Measurements from ENCODE around the gene PTPRT.

The PTPRT gene

DNA sequence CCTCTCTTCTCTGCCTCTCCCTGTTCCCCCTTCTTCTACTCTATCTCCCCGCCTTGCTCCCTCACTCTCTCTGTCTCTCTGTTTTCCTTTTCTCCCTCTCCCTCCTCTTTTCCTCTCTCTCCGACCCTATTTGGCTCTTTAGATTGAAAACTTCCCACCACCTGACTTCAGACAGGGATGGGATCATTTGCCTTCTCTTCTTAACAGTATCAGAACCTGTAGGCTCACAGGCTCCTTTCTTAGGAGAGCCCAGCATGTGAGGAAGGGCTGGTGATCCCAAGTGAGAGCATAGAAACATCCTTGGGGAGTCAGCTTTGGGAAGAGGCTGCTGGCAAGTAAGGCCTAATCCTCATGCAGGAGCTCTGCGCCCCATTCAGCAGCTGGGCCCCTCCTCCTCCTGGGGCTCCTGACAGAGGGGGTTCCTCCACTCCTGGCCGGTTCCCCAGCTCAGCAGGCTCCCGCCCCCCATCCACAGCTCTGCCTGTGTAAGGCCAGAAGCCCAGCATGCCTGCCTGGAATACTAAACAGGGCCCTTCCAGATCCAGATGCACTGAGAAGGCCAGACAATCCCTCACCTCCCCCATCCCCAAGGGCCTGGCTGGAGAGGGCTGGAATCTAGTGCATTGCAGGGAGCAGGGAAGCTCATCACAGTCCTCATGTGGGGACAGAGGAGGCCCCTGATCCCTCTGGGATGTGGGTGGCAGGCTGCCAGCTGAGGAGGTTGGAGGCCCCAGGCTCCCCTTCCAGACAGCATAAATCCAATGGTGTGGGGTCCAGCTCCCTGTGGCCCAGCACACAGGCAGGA is 93.4 kb downstream of the PTPRT start:
- no peak for DNase-seq

DNA sequence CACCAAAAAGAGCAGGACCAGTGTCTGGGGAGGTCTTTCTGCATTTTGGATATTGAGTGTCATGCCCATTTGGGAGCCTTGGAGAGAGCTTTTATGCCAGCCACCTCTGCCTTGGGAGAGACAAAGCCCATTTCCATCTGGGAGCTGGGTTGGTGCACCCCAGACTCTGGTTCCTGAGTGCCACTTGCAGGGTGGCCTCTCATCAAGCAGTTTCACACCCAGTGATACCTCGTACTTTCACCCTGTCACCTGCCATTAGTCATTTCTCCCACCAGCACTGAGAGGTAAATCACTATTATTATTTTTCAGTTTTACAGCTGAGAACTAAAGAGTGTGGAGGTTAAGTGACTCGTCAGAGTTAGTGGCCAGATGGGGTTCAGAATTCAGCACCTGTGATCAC is 94.7 kb downstream of the PTPRT start:
- DNase-seq = no peak

DNA sequence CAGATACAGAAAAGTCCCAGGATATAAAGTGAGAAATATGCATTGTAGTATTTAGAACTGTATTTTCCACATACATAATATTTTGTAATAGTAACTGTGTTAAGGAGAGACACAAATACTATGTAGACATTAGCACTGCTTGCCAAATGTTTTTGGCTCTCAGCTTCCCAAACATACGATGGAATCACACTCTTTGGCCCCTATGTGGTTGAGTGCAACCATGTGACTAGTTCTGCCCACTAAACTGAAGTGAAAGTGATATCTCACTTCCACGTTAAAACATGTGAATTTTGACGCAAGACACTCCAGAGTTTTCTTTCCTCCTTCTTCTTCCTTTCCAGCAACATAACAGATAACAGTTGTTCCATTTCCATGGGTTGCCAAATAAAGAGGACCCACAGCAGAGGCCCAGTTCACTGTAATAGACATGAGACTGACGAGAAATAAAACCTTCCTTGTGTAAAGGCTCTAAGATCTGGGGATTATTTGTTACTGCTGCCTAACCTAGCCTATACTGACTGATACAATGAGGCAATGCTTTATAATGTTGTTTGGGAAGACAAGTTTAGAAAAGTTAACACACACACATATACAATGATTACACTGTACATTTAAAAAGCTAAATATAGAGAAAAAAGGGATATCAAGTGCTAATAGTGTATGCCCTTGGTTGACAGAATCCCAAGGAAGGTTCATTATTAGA is 97.2 kb downstream of the PTPRT start:
- no peak for DNase-seq

DNA sequence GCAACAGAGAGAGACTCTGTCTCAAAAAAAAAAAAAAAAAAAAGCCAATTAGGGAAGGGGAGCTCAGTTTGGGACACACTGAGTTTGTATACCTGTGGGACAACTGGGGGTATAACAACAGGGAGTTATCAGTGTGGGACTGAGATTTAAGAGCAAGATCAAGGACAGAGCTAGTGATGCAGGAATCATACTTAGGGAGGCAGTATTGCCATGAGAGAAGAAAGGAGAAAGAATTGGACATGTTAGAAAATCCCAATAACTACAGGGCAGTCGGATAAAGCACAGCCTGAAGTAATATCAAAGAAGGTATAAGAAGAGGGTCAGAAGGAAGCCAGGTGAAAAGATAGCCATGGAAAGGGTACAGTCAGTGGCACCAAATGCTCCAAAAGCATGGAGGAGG is 121.2 kb downstream of the PTPRT start:
- DNase-seq = no peak

DNA sequence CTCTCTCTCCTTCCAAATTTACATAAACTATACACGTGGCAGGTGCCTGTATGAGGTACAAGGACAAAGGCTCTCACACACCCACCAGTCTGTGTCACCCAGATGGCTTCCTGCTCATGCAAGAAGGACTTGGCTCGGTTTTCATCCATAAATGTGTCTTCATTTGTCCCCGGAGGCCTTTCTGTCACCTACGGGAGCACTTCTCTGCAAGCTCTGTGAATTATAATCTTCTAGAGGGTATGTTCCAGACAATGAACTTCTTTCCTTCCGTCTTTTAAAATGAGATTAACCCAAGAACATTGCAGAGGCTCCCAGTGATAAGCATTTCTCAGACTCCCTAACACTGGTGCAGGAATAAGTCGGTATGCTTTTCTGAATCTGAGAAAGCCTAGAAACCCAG is 123.6 kb downstream of the PTPRT start:
- no peak for DNase-seq

DNA sequence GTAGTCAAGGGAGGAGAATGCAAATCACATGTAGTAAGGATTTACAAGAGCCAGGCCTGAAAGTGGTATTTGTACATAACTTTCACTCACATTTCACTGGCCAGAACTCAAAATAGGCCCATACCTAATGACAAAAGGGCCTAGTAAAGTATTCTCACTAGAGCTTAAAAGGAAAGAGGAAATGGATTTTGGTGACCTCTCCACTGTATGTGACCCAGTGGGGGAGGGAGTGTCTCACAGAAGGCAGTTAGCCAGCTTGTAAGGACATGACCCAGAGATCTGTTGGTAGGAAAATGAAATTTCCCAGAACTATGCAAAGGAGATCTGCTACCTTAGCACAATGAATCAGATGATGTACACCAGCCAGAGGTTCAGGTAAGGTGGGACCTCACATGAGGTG is 124.4 kb downstream of the PTPRT start:
- no peak for DNase-seq

DNA sequence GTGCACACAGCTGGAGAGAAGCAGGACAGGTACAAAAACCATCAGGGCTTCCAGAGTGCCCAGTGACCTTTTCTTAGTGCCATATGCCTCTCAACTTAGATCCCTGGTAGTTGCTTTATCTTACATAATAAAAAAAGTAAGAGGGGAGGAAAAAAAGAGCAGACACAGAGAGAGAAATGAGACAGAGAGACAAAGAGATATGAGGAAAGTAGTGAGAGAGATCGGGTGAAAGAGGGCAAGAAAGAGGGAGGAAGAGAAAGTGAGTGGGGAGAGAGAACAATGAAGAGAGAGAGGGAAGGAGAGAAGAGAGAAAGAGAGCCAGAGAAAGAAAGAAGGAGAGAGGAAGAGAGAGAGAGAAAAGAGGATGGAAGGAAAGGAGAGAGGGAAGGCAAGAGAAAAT is 131.6 kb downstream of the PTPRT start:
- DNase-seq = no peak

DNA sequence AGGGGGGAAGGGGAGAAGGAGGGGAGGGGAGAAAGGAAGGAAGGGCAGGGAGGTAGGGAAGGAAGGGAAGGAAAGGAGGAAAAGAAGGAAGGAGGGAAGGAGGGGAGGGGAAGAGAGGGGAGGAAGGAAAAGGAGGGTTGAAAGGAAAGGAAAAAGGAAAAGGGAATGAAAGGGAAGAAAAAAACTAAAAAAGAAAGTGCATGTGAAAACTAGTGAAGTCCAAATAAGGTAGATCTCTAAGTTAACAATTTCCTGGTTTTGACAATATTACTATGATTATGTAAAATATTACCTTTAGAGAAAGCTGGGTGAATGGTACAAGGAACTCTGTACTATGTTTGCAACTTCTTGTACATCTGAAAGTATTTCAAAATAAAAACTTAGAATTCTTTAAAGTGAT is 132.4 kb downstream of the PTPRT start:
- DNase-seq = no peak

DNA sequence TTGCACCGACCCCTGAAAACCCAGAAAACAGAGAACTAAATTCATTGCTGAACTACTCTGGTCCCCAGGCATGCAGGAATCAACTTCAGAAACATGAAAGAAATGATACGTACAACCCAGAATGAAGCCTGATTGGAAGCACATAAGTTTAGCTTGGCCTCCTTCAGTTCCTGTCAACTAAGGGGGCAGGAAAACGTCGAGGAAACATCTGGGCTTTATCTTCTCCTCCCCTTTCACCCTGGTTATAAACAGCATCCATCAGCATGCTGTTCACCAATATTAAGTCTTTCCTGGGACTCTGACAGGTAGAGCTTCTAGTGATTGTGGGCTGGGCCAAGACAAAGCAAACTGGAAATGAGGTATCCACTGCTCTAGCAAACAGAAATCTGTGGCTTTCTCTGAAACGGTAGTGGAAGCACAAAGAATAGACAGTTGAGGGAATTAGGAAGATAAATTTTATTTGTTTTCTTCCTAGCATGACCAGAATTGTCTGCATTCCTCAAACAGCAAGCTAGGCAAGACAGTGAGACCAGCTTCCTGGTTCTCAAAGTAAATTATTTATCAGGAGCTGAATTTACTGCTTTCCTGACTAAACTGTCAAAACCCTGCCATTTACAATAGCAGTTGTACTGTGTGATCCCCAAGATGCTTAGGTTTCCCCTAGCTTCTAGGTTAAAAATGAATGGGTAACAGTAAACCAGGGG is 134.4 kb downstream of the PTPRT start:
- no peak for DNase-seq

DNA sequence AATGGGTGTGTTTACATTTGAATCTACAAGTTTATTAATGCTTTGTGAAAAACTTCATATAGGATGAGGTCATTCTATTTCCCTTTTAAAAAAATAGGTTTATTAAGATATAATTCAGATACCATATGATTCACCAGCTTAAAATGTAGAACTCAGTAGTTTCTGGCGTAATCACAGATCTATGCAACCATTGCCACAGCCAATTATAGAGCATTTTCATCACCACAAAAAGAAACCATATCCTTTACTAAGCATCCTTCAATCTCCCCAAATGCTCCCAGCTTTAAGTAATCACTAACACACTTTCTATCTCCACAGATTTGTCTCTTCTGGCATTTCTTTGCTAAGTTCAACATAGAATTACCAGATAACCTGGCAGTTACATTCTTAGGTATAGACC is 137.2 kb downstream of the PTPRT start:
- no peak for DNase-seq

DNA sequence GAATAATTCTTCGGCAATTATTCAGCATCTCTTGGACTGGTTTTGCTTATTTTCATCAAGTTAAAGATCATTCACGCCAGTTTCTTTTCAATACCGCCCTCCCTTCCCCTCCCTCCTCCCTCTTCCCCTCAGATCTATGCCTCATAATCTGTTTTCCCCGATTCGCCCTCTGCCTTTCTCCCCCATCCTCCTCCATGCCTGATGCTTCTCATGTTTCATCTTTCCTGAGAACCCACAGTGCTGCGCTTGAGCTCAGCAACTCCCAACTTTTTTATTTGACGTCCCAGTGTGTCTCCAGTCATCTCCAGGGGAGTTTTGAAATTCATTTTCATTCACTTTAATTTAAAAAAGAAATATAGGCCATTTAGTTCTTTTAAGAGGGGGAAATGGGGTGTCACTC is 142.7 kb downstream of the PTPRT start:
- no peak for DNase-seq

DNA sequence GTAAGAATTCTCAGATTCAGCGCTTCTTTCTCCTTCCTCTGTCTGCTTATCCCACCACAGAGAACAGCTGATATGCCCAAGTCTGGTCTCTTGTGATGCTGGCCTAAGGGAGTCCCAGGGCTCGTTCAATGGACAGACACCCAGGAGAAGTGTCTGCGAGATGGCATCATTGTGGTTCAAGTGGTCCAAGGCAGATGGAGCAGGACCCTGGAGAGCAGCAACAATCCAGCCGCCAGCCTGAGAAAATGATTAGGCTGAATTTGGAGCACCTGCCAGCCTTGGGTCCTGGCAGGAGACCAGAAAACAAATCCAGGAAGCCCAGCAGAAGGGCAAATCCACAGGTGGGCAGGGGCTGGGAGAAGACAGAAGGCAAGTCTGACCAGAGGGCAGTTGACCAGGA is 145.8 kb downstream of the PTPRT start:
- no peak for DNase-seq

DNA sequence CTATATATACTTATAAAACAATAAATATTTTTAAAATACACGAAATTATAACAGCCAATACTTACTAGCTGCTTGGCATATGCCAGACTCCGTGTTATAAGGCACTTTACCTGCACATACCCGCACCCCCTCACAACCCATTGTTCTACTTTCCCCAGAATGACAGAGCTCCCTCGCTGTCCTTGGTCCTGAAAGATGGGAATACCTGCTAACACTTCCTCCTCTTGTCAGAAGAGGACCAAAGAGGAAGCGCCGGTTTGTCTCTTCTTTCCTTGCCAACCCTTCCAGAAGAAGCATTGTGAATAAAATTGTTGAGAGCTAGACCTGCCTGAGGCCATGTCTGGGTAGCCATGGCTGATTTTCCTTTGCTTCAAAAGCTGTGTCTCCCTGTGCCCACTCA is 149.3 kb downstream of the PTPRT start:
- no peak for DNase-seq

DNA sequence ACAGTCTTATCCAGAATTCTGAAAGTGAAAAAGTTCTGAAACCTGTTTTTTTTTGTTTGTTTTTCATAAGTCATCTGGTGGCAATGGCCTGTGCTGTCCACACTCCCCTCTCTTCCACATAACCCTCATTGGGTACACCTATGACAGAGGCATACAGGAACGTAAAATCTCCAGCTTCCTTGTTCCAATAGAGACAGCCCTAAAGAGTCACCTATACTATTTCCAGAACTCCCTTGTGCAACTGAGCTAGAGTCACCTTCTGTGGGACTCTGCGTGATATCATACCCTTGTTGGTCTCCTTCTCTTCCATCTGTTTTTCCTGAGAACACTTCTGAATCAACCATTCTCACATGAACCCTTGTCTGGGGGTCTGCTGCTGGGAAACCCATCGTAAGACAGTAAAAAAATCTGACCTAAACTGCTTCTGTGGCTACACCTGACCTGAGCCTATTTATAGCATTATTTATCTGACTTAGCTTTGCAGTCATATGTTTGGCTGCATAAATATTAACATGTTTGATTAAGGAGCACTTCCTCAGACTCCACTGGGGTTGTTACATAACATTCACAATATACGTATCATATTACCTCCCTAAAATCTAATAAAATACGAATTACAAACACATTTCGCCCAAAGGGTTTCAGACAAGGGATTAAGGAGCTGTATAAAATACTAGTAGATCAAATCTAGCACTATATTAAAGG is 151.9 kb downstream of the PTPRT start:
- no peak for DNase-seq

DNA sequence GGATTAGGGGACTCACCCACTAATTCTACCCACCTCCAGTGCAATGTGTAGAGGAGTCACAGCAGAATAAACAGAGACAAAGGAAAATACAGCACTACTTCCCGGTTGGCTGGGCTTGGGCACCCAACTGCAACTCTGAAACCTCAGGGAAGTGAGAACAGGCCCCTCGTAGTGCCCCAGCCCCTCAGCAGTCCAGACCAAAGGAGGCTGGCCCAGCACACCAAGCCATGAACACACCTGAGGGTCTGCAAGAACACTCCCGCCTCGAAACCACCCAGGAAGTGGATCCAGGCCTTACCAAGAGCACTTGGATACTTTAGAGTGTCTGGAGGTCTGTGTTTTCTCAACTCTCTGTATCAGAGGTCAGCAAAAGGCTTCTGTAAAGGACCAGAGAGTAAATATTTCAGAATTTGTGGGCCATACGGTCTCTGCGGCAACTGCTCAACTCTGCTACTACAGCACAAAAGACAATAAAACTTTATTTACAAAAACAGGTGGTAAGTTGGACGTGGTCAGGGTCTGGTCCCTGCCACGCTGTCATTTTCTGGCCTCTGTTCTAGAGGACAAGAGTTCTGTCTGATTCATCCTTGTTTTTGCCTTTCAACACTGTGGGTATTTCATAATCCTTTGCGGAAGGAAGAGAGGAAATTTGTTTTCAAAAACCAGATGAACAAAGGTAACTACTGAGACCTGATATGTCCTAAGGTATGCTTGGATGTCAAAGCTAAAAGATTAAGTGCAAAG is 154.6 kb downstream of the PTPRT start:
- DNase-seq = no peak

DNA sequence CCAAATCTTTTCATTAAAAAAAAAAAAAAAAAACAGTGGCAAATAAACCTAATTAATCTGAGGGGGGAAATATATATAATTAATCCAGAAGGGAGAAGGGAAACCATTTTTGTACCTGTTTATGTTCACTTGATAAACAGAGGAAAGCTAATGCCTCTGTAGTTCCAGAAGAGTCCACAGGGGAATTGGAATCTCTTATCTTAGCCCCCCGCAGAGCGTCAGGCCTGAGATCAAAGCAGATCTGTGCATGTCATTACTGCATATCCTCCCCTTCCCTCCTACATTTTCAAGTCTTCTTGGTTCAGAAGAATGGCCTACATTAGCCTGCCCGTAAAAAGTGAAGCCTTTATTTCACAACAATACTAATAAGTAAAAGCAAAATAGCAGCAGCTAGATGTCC is 157.2 kb downstream of the PTPRT start:
- no peak for DNase-seq

DNA sequence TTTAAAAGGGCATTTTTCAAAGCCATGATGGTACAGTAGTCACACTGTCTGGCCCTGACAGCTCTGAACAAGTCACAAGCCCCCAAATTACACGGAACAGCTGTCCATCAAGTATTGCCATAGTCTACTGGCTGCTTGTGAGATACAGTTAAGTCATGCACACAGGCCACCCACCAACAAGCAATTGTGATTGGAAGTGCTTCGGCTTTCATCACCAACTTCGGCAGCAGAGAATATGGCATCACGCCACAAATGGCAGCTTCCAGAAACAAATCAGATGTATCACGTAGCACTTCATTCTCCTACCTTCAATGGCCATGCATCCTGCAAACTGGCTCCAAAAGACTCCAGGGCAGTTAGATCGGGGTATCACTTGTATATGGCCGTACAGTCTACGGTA is 160.5 kb downstream of the PTPRT start:
- DNase-seq = no peak

DNA sequence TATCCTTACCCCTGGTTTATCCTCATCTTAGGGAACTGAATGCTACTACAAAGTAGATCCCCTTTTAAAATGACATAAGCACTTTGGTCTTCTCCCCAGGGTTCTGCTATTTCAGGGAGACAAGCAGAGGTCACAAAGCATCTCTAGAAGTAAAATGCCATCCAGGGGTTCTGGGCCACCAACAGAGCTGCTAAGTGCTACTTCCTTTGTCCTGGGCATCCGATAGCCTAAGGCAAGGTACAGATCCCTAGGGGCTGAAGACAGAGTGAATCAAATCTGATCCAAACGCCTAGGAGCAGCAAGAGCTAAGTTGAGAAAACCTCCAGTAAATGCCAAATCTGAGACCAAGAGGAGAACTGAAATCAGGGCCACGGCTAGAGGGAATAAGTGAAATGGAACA is 161.2 kb downstream of the PTPRT start:
- DNase-seq = no peak

DNA sequence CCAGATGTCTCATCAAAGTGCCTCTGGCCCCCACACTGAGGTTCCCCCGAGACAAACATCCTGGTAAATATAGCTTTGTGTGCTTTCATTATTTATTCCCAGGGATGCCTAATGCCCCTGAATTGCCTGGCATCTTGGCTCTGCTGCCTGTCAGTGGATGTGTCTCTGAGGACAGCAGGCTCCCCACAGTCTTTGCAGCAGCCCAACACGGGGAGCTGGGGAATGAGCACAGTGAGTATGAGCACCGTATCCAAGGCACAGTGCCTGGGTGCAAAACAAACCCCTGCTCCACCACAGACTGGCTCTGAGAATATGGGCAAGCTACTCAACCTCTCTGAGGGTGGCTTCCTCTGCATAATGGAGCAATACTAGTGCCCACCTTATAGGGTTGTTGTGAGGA is 165.9 kb downstream of the PTPRT start:
- DNase-seq = no peak

DNA sequence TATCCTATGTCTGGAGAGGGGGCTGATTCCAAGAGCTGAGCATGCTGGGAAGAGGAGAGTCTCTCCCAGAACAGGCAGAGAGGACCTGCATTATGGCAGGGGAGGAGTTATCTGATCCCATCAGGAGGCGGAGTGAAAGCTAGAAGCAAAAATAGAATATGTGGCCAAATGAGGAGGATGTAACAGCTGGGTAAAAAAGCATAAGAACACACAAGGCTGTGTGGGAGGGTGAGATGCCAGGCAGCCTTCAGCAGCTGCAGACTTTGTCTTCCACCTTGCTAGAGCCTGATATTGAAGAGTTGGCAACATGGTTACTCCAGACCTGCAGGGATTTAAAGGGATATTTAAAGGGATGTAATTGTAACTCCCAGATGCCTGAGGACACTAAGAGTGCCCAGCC is 167.1 kb downstream of the PTPRT start:
- DNase-seq = no peak

DNA sequence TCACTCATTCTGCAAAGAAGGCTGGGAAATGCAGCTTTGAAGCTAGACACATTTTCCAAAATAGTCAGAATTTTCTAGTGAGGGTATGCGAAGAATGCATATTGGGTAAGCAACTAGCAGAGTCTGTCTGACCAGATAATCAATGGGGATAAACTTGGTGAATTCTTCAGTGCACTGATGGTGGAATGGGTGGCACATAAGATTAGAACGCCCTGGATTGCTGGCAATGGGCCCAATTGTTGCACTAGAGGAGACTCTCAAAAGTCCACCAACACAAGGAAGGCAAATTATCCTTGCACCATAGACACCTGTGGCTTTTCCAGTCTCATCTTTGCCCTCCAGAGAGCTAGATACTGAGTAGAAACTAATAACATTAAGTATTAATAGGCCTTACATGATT is 167.6 kb downstream of the PTPRT start:
- no peak for DNase-seq

DNA sequence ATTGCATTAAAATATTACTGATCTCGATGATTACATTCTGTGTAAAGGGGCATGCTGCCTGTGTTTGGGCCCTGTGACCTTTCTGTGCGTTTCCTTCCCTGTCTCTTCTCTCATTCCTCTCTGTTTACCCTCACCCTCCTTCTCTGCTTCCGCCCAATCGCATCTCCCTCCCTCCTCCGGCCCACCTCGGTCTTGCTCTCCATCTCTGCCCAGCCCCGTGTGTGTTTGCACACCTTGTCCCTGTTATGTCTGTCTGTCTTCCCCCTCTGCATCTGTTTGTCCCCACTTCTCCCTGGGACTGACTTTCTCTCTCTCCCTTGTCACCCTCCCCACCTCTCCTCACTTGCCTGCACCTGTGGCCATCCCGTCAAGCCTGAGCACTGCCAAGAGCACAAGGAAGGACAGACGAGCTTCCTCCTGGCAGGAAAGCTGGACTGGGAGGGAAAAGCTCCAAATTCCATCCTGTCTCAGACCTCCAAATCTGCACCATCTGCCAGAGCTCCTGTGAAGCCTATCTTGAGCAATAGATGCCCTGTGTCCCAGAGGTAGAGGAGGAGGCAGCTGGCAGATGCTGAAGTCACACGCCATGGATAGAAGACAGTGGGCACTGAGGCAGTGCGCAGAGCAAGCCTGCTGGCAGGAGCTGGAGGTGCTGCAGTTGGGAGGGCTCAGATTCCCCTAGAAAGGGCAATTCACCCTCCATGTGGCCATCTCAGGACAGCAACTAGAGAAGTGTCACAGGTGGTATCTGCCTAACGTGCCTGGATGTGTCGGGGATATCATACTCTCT is 172.3 kb downstream of the PTPRT start:
- DNase-seq = no peak

Data from NCI-H2081 treated with DMSO at 0.1 percent for 48 hours (cell line).